HepG2 (cell line): ENCODE results near the gene IL1A. TPM values are rescaled to one million over a fixed set of nuclear protein-coding genes. Genes with fewer than 3 reads are reported as not detected.
A peak's percentile ranks its signal among the peaks of the same experiment; 100 is the strongest.

Source experiments
- HMGA1 ChIP-seq: sonication (generic); formaldehyde crosslinking; conservative IDR thresholded peaks from 2 replicates; pipeline ENCODE4 v1.4.0; 2020; ENCODE audit warnings: missing genetic modification reagents
- HMGXB3 ChIP-seq: sonication (generic); formaldehyde crosslinking; IDR thresholded peaks from 2 replicates; pipeline ENCODE4 v1.4.0; 2020; ENCODE audit warnings: missing genetic modification reagents, borderline replicate concordance
- KLF12 ChIP-seq: sonication (generic); formaldehyde crosslinking; IDR thresholded peaks from 2 replicates; pipeline ENCODE4 v1.4.0; 2020; ENCODE audit warnings: missing genetic modification reagents, borderline replicate concordance
- MED13 ChIP-seq: sonication (generic); formaldehyde crosslinking; IDR thresholded peaks from 2 replicates; pipeline ENCODE4 v1.5.0; 2020; ENCODE audit warnings: missing genetic modification reagents
- NFE2L2 ChIP-seq: fragments of 150-350 bp; IDR thresholded peaks from 2 replicates; pipeline ENCODE4 v1.6.1; 2014; ENCODE audit warnings: low read length
- NFIC ChIP-seq: IDR thresholded peaks from 2 replicates; pipeline ENCODE4 v1.6.1; 2012; ENCODE audit warnings: mild to moderate bottlenecking, low read length, inconsistent platforms
- POLR2AphosphoS2 ChIP-seq: IDR thresholded peaks from 2 replicates; pipeline ENCODE4 v1.6.1; 2011; ENCODE audit warnings: low read depth, low read length, improper control_type of control experiment
- ZNF142 ChIP-seq: sonication (generic); formaldehyde crosslinking; IDR thresholded peaks from 2 replicates; pipeline ENCODE4 v1.4.0; 2020; ENCODE audit warnings: missing genetic modification reagents
- ZNF205 ChIP-seq: IDR thresholded peaks from 2 replicates; pipeline ENCODE4 v1.6.1; 2018; ENCODE audit warnings: missing biosample characterization, missing genetic modification reagents
- ZNF251 ChIP-seq: sonication (generic); formaldehyde crosslinking; IDR thresholded peaks from 2 replicates; pipeline ENCODE4 v1.9.0; 2021; ENCODE audit warnings: mild to moderate bottlenecking, missing genetic modification reagents
- ZNF747 ChIP-seq: sonication (generic); formaldehyde crosslinking; IDR thresholded peaks from 2 replicates; pipeline ENCODE4 v1.8.1; 2023; ENCODE audit warnings: missing genetic modification reagents, mild to moderate bottlenecking, borderline replicate concordance
- polyA plus RNA-seq, 8 experiments: library from polyadenylated mRNA; depleted of rRNA in 3 of 8; stranded (reverse) in 7 of 8; unstranded in 1 of 8; fragments of >200 nt; fragmentation: Illumina TruSeq in 4 of 8; extraction: Trizol in 4 of 8; gene quantifications; 2 replicates each; pipeline versions ENCODE4 v1.2.1 to v1.2.3, GENCODE V29; 2011 to 2016; ENCODE audit warnings: low read depth in 4 of 8, missing spikeins in 1 of 8, mixed read lengths in 1 of 8; ENCODE audit not compliant: insufficient read depth in 1 of 8
- total RNA-seq, 5 experiments: library from RNA; depleted of rRNA; stranded (reverse); fragments of >200 nt; fragmentation: Illumina TruSeq; extraction: Trizol; gene quantifications; 2 replicates each; pipeline ENCODE4 v1.2.3, GENCODE V29; 2016; ENCODE audit warnings: low read depth in 1 of 5
- TF ChIP-seq, protein P1 (sequence below): sonication (generic); formaldehyde crosslinking; IDR thresholded peaks from 2 replicates; pipeline ENCODE4 v1.4.0; 2020; ENCODE audit warnings: mild to moderate bottlenecking, missing genetic modification reagents

The IL1A gene
- total and polyA plus RNA-seq, 2 of the 13 experiments (the other 11 are each of a cell fraction or from before 2014, with no cell fraction given) = not detected

GRCh38 chr2:112726487-112727190, 57.7 kb downstream of the IL1A start (continued):
- peak; percentile 81; the same call in 1 of the 2 replicates for TF ChIP-seq HMGXB3
- TF ChIP-seq ZNF251 (CRISPR knock-in tag) = peak; percentile 44; the same call in 1 of the 2 replicates
- TF ChIP-seq ZNF747 (CRISPR knock-in tag) = peak; percentile 70; the same call in 1 of the 2 replicates
- no peak for TF ChIP-seq NFE2L2
- peak; percentile 20; the same call in 1 of the 2 replicates for TF ChIP-seq ZNF142
- peak; percentile 69; the same call in 1 of the 2 replicates for TF ChIP-seq ZNF205 (CRISPR knock-in tag)
- TF ChIP-seq HMGA1 (CRISPR knock-in tag) = no peak
- TF ChIP-seq, protein P1, sequence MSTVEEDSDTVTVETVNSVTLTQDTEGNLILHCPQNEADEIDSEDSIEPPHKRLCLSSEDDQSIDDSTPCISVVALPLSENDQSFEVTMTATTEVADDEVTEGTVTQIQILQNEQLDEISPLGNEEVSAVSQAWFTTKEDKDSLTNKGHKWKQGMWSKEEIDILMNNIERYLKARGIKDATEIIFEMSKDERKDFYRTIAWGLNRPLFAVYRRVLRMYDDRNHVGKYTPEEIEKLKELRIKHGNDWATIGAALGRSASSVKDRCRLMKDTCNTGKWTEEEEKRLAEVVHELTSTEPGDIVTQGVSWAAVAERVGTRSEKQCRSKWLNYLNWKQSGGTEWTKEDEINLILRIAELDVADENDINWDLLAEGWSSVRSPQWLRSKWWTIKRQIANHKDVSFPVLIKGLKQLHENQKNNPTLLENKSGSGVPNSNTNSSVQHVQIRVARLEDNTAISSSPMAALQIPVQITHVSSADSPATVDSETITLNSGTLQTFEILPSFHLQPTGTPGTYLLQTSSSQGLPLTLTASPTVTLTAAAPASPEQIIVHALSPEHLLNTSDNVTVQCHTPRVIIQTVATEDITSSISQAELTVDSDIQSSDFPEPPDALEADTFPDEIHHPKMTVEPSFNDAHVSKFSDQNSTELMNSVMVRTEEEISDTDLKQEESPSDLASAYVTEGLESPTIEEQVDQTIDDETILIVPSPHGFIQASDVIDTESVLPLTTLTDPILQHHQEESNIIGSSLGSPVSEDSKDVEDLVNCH (CRISPR knock-in tag) = 0 out of 2 replicates have a peak, but pooled peaks have one; percentile 26
- no peak for TF ChIP-seq KLF12 (CRISPR knock-in tag)
- TF ChIP-seq NFIC = no peak
- no peak for TF ChIP-seq POLR2AphosphoS2
- no peak for TF ChIP-seq MED13 (CRISPR knock-in tag)
